Endometrium (tissue), 2 donors: ENCODE data around the gene SET.
"Not testable (repeated sequence)": the region's sequence is repeated elsewhere in the genome, so short reads cannot be mapped to it uniquely, and the experiment has no call there.

Experiments used
- FAIRE-seq: peaks from 2 replicates; lab custom pipeline; 2012; peaks lifted over from hg19 to GRCh38; lab: Jason Lieb, UNC
- donor health status: control.
- donor health status: control.

The SET gene

GRCh38 chr9:128687453-128687852 is 1.6 kb upstream of the SET start:
- FAIRE-seq: no peak

- FAIRE-seq: no peak
Measured at GRCh38 chr9:128689293-128689774, 312 bp downstream of the SET start.

- no peak for FAIRE-seq
Measured at GRCh38 chr9:128689820-128690683, 1.0 kb downstream of the SET start.

GRCh38 chr9:128690684-128691034 is 1.6 kb downstream of the SET start:
- no peak for FAIRE-seq

GRCh38 chr9:128693738-128694137 is 4.7 kb downstream of the SET start:
- FAIRE-seq: not testable (repeated sequence)

GRCh38 chr9:128694344-128694743 is 5.3 kb downstream of the SET start:
- FAIRE-seq: no peak

- FAIRE-seq: no peak
Measured at GRCh38 chr9:128696923-128697707, 8.1 kb downstream of the SET start.

GRCh38 chr9:128699096-128699795 is 10.2 kb downstream of the SET start:
- not testable (repeated sequence) for FAIRE-seq

GRCh38 chr9:128701227-128701854 is 12.3 kb downstream of the SET start:
- FAIRE-seq: no peak

GRCh38 chr9:128702445-128702948 is 13.5 kb downstream of the SET start, which contains the start of gene PKN3:
Gene PKN3, plus strand, starts transcription at chr9:128702503. Its CDS starts 413 bp downstream, at chr9:128702916.
- no peak for FAIRE-seq

- no peak for FAIRE-seq
Measured at GRCh38 chr9:128702949-128703615, 14.1 kb downstream of the SET start.

GRCh38 chr9:128703616-128704355 is 14.8 kb downstream of the SET start:
- no peak for FAIRE-seq

- no peak for FAIRE-seq
Measured at GRCh38 chr9:128704356-128704670, 15.3 kb downstream of the SET start.

- no peak for FAIRE-seq
Measured at GRCh38 chr9:128705051-128705965, 16.3 kb downstream of the SET start.

- no peak for FAIRE-seq
Measured at GRCh38 chr9:128706045-128706444, 17.0 kb downstream of the SET start.

- FAIRE-seq: no peak
Measured at GRCh38 chr9:128706671-128707381, 17.8 kb downstream of the SET start.

GRCh38 chr9:128707446-128707845 is 18.4 kb downstream of the SET start:
- FAIRE-seq: no peak

- no peak for FAIRE-seq
Measured at GRCh38 chr9:128712451-128713410, 23.7 kb downstream of the SET start.
